ENCODE results near the gene CLCNKA.

DNA sequence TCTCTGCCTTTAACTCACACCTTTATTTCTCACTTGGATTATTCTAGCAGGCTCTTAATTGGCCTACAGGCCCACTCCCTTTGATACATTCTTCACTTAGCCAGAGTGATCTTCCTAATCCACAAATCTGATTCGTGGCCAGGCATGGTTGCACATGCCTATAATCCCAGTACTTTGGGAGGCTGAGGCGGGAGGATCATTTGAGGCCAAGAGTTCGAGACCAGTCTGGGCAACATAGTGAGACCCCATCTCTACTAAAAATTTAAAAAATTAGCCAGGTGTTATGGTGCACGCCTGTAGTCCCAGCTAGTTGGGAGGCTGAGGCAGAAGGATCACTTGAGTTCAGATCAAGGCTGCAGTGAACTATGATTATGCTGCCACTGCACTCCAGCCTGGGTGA lies 48.1 kb upstream of the CLCNKA start:
- TF ChIP-seq, protein P1, sequence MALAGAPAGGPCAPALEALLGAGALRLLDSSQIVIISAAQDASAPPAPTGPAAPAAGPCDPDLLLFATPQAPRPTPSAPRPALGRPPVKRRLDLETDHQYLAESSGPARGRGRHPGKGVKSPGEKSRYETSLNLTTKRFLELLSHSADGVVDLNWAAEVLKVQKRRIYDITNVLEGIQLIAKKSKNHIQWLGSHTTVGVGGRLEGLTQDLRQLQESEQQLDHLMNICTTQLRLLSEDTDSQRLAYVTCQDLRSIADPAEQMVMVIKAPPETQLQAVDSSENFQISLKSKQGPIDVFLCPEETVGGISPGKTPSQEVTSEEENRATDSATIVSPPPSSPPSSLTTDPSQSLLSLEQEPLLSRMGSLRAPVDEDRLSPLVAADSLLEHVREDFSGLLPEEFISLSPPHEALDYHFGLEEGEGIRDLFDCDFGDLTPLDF (CRISPR knock-in tag; IDR thresholded peaks at IDR 0.05), result no peak
- TF ChIP-seq RELA (CRISPR knock-in tag; IDR thresholded peaks at IDR 0.05; ENCODE audit: borderline replicate concordance) (no peak), KAT7 (CRISPR knock-in tag; IDR thresholded peaks at IDR 0.05; ENCODE audit: borderline replicate concordance) (no peak), HMGA2 (CRISPR knock-in tag; IDR thresholded peaks at IDR 0.05) (no peak), ZNF121 (CRISPR knock-in tag; IDR thresholded peaks at IDR 0.05) (peak; percentile 58; the same call in 1 of the 2 replicates)
- TF ChIP-seq, protein P2, sequence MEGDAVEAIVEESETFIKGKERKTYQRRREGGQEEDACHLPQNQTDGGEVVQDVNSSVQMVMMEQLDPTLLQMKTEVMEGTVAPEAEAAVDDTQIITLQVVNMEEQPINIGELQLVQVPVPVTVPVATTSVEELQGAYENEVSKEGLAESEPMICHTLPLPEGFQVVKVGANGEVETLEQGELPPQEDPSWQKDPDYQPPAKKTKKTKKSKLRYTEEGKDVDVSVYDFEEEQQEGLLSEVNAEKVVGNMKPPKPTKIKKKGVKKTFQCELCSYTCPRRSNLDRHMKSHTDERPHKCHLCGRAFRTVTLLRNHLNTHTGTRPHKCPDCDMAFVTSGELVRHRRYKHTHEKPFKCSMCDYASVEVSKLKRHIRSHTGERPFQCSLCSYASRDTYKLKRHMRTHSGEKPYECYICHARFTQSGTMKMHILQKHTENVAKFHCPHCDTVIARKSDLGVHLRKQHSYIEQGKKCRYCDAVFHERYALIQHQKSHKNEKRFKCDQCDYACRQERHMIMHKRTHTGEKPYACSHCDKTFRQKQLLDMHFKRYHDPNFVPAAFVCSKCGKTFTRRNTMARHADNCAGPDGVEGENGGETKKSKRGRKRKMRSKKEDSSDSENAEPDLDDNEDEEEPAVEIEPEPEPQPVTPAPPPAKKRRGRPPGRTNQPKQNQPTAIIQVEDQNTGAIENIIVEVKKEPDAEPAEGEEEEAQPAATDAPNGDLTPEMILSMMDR (IDR thresholded peaks at IDR 0.05), result no peak
- TF ChIP-seq, protein P3, sequence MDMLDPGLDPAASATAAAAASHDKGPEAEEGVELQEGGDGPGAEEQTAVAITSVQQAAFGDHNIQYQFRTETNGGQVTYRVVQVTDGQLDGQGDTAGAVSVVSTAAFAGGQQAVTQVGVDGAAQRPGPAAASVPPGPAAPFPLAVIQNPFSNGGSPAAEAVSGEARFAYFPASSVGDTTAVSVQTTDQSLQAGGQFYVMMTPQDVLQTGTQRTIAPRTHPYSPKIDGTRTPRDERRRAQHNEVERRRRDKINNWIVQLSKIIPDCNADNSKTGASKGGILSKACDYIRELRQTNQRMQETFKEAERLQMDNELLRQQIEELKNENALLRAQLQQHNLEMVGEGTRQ (CRISPR knock-in tag; IDR thresholded peaks at IDR 0.05), result no peak
- TF ChIP-seq, protein P4, sequence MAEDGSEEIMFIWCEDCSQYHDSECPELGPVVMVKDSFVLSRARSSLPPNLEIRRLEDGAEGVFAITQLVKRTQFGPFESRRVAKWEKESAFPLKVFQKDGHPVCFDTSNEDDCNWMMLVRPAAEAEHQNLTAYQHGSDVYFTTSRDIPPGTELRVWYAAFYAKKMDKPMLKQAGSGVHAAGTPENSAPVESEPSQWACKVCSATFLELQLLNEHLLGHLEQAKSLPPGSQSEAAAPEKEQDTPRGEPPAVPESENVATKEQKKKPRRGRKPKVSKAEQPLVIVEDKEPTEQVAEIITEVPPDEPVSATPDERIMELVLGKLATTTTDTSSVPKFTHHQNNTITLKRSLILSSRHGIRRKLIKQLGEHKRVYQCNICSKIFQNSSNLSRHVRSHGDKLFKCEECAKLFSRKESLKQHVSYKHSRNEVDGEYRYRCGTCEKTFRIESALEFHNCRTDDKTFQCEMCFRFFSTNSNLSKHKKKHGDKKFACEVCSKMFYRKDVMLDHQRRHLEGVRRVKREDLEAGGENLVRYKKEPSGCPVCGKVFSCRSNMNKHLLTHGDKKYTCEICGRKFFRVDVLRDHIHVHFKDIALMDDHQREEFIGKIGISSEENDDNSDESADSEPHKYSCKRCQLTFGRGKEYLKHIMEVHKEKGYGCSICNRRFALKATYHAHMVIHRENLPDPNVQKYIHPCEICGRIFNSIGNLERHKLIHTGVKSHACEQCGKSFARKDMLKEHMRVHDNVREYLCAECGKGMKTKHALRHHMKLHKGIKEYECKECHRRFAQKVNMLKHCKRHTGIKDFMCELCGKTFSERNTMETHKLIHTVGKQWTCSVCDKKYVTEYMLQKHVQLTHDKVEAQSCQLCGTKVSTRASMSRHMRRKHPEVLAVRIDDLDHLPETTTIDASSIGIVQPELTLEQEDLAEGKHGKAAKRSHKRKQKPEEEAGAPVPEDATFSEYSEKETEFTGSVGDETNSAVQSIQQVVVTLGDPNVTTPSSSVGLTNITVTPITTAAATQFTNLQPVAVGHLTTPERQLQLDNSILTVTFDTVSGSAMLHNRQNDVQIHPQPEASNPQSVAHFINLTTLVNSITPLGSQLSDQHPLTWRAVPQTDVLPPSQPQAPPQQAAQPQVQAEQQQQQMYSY (CRISPR knock-in tag; IDR thresholded peaks at IDR 0.05), result no peak
